ENCODE measurements around the gene KRTAP9-1.

- no peak for TF ChIP-seq CTCF (IDR thresholded peaks at IDR 0.05)
- no peak for TF ChIP-seq EP300 (IDR thresholded peaks at IDR 0.05)
- no peak for TF ChIP-seq POLR2A (IDR thresholded peaks at IDR 0.05)
Measured at GRCh38 chr17:41211845-41212466, 22.3 kb downstream of the KRTAP9-1 start.

All from tibial nerve (tissue), 4 donors.